Measurements from ENCODE around the gene TTC28. TPM values are rescaled to one million over a fixed set of nuclear protein-coding genes. Genes with fewer than 3 reads are reported as not detected.
"Not testable (repeated sequence)": the region's sequence is repeated elsewhere in the genome, so short reads cannot be mapped to it uniquely, and the experiment has no call there.

TTC28 gene
- total RNA-seq, 1 donor from 2014 or later: 23.2 TPM

GRCh38 chr22:28542980-28543621 is 136.5 kb downstream of the TTC28 start:
- H3K4me3 ChIP-seq (ENCODE audit: insufficient read depth, low read depth, low read length): no peak overlapping the region
- no peak overlapping the region for H3K9ac ChIP-seq (ENCODE audit: low read length)
- H4K20me1 ChIP-seq (ENCODE audit: insufficient read depth, low read length): no peaks in the 10 kb centered on the region
- no peak overlapping the region for H3K27ac ChIP-seq (ENCODE audit: low read depth, low read length)
- no peak overlapping the region for H3K4me3 Mint-ChIP-seq (ENCODE audit: unreplicated experiment)
- H3K27me3 Mint-ChIP-seq (ENCODE audit: low read depth, unreplicated experiment): no peaks in the 10 kb centered on the region
- no peak overlapping the region for H3K27ac Mint-ChIP-seq (ENCODE audit: unreplicated experiment)
- H3K4me1 ChIP-seq (ENCODE audit: insufficient read depth, low read length): no peaks in the 10 kb centered on the region
- H3K79me2 ChIP-seq (ENCODE audit: insufficient read depth, low read length): no peaks in the 10 kb centered on the region
- H3K4me2 ChIP-seq (ENCODE audit: low read length): no peak overlapping the region
- H3K9me3 Mint-ChIP-seq (ENCODE audit: unreplicated experiment): no peaks in the 10 kb centered on the region
- FAIRE-seq: no peak
- H3K36me3 Mint-ChIP-seq (ENCODE audit: low read depth, unreplicated experiment): no peaks in the 10 kb centered on the region
- TF ChIP-seq EZH2 (IDR thresholded peaks at IDR 0.05; ENCODE audit: insufficient read depth, low read length) (no peak), CTCF (IDR thresholded peaks at IDR 0.05; ENCODE audit: insufficient read depth, low read depth, low read length) (no peak)
- no peaks in the 10 kb centered on the region for H3K27me3 ChIP-seq (ENCODE audit: insufficient read depth, low read length)
- H2AFZ ChIP-seq (ENCODE audit: low read depth, low read length): no peak overlapping the region
- DNase-seq (ENCODE audit: low read depth): no peak
- H3K9me3 ChIP-seq (ENCODE audit: insufficient read depth, low read depth, low read length): no peaks in the 10 kb centered on the region
- H3K36me3 ChIP-seq (ENCODE audit: insufficient read depth, low read length): no peaks in the 10 kb centered on the region
- no peaks in the 10 kb centered on the region for H3K4me1 Mint-ChIP-seq (ENCODE audit: low read depth, unreplicated experiment)

- Histone ChIP-seq H3K4me3 (ENCODE audit: insufficient read depth, low read depth, low read length) (no peak overlapping the region), H3K4me1 (ENCODE audit: insufficient read depth, low read length) (no peaks in the 10 kb centered on the region), H4K20me1 (ENCODE audit: insufficient read depth, low read length) (no peaks in the 10 kb centered on the region), H3K9me3 (ENCODE audit: insufficient read depth, low read depth, low read length) (no peaks in the 10 kb centered on the region), H3K27me3 (ENCODE audit: insufficient read depth, low read length) (no peaks in the 10 kb centered on the region), H3K4me2 (ENCODE audit: low read length) (no peak overlapping the region), H3K36me3 (ENCODE audit: insufficient read depth, low read length) (no peaks in the 10 kb centered on the region), H3K27ac (ENCODE audit: low read depth, low read length) (no peak overlapping the region), H2AFZ (ENCODE audit: low read depth, low read length) (no peak overlapping the region), H3K79me2 (ENCODE audit: insufficient read depth, low read length) (no peaks in the 10 kb centered on the region), H3K9ac (ENCODE audit: low read length) (no peak overlapping the region)
- DNase-seq (ENCODE audit: low read depth) (no peak), FAIRE-seq (no peak)
- Mint-ChIP-seq H3K9me3 (ENCODE audit: unreplicated experiment) (no peaks in the 10 kb centered on the region), H3K36me3 (ENCODE audit: low read depth, unreplicated experiment) (no peaks in the 10 kb centered on the region), H3K4me1 (ENCODE audit: low read depth, unreplicated experiment) (no peaks in the 10 kb centered on the region), H3K27ac (ENCODE audit: unreplicated experiment) (no peak overlapping the region), H3K27me3 (ENCODE audit: low read depth, unreplicated experiment) (no peaks in the 10 kb centered on the region), H3K4me3 (ENCODE audit: unreplicated experiment) (no peak overlapping the region)
- TF ChIP-seq CTCF (IDR thresholded peaks at IDR 0.05; ENCODE audit: insufficient read depth, low read depth, low read length) (no peak), EZH2 (IDR thresholded peaks at IDR 0.05; ENCODE audit: insufficient read depth, low read length) (no peak)
These were observed 138.5 kb downstream of the TTC28 start for GRCh38 chr22:28541137-28541536.

- FAIRE-seq: no peak
These were observed 140.7 kb downstream of the TTC28 start for GRCh38 chr22:28538922-28539321.

GRCh38 chr22:28530565-28530964 is 149.1 kb downstream of the TTC28 start:
- H3K4me3 Mint-ChIP-seq (ENCODE audit: unreplicated experiment); H2AFZ ChIP-seq (ENCODE audit: low read depth, low read length); H3K27me3 ChIP-seq (ENCODE audit: insufficient read depth, low read length); H3K27ac Mint-ChIP-seq (ENCODE audit: unreplicated experiment); H3K9ac ChIP-seq (ENCODE audit: low read length); H3K27me3 Mint-ChIP-seq (ENCODE audit: low read depth, unreplicated experiment); H3K4me1 Mint-ChIP-seq (ENCODE audit: low read depth, unreplicated experiment); H3K9me3 ChIP-seq (ENCODE audit: insufficient read depth, low read depth, low read length); H3K4me1 ChIP-seq (ENCODE audit: insufficient read depth, low read length); H3K27ac ChIP-seq (ENCODE audit: low read depth, low read length); FAIRE-seq; H3K36me3 Mint-ChIP-seq (ENCODE audit: low read depth, unreplicated experiment); H4K20me1 ChIP-seq (ENCODE audit: insufficient read depth, low read length); H3K4me2 ChIP-seq (ENCODE audit: low read length); H3K4me3 ChIP-seq (ENCODE audit: insufficient read depth, low read depth, low read length); H3K36me3 ChIP-seq (ENCODE audit: insufficient read depth, low read length); H3K79me2 ChIP-seq (ENCODE audit: insufficient read depth, low read length); DNase-seq (ENCODE audit: low read depth): not testable (repeated sequence)
- peaks cover 35% of the 10 kb centered on the region for H3K9me3 Mint-ChIP-seq (ENCODE audit: unreplicated experiment)

More at GRCh38 chr22:28538922-28539321, 140.7 kb downstream of the TTC28 start:
- Histone ChIP-seq H4K20me1 (ENCODE audit: insufficient read depth, low read length) (no peaks in the 10 kb centered on the region), H2AFZ (ENCODE audit: low read depth, low read length) (no peak overlapping the region), H3K4me2 (ENCODE audit: low read length) (no peak overlapping the region), H3K9me3 (ENCODE audit: insufficient read depth, low read depth, low read length) (no peaks in the 10 kb centered on the region), H3K79me2 (ENCODE audit: insufficient read depth, low read length) (no peaks in the 10 kb centered on the region), H3K9ac (ENCODE audit: low read length) (no peak overlapping the region), H3K4me1 (ENCODE audit: insufficient read depth, low read length) (no peaks in the 10 kb centered on the region), H3K27me3 (ENCODE audit: insufficient read depth, low read length) (no peaks in the 10 kb centered on the region), H3K4me3 (ENCODE audit: insufficient read depth, low read depth, low read length) (no peak overlapping the region), H3K36me3 (ENCODE audit: insufficient read depth, low read length) (no peaks in the 10 kb centered on the region), H3K27ac (ENCODE audit: low read depth, low read length) (no peak overlapping the region)
- H3K4me1 Mint-ChIP-seq (ENCODE audit: low read depth, unreplicated experiment): no peaks in the 10 kb centered on the region
- TF ChIP-seq EZH2 (IDR thresholded peaks at IDR 0.05; ENCODE audit: insufficient read depth, low read length) (no peak), CTCF (IDR thresholded peaks at IDR 0.05; ENCODE audit: insufficient read depth, low read depth, low read length) (no peak)
- DNase-seq (ENCODE audit: low read depth): no peak
- peaks cover 2% of the 10 kb centered on the region for H3K9me3 Mint-ChIP-seq (ENCODE audit: unreplicated experiment)
- H3K27ac Mint-ChIP-seq (ENCODE audit: unreplicated experiment): no peak overlapping the region
- no peaks in the 10 kb centered on the region for H3K27me3 Mint-ChIP-seq (ENCODE audit: low read depth, unreplicated experiment)
- H3K4me3 Mint-ChIP-seq (ENCODE audit: unreplicated experiment): no peak overlapping the region
- no peaks in the 10 kb centered on the region for H3K36me3 Mint-ChIP-seq (ENCODE audit: low read depth, unreplicated experiment)
